HEK293 (cell line): ENCODE measurements around the gene FOSL1.

ENCODE experiments used
- CTCF ChIA-PET: fragments of 350-600 bp; formaldehyde crosslinking; extraction: SDS; loops from one replicate; lab custom pipeline; 2021; ENCODE audit warnings: antibody characterized with exemption; lab: Yijun Ruan, JAX
- POLR2A ChIA-PET: fragments of 300-600 bp; formaldehyde crosslinking; extraction: SDS; loops from one replicate; lab custom pipeline; 2020; ENCODE audit warnings: antibody characterized with exemption, inconsistent platforms; lab: Yijun Ruan, JAX
- H3K27ac ChIP-seq: fragments of 200-500 bp; sonication (Bioruptor generic); 2 replicates; pipeline ENCODE4 v1.5.1; 2014; ENCODE audit warnings: low read depth, low read length, control low read depth, inconsistent platforms; ENCODE audit errors: extremely low read depth
- H3K36me3 ChIP-seq, 2 experiments: fragments of 200-500 bp in 1 of 2; sonication (Bioruptor generic) in 1 of 2; 1 replicate in 1 of 2; 2 replicates in 1 of 2; pipeline ENCODE4 v1.5.1; 2014 to 2017; ENCODE audit warnings: inconsistent platforms in 2 of 2, low read length in 2 of 2; ENCODE audit not compliant: control insufficient read depth in 2 of 2, insufficient read depth in 1 of 2
- H3K4me1 ChIP-seq: fragments of 200-500 bp; sonication (Bioruptor generic); 2 replicates; pipeline ENCODE4 v1.5.1; 2014; ENCODE audit warnings: mild to moderate bottlenecking, low read length, inconsistent platforms; ENCODE audit not compliant: control insufficient read depth, insufficient read depth
- H3K4me3 ChIP-seq: 2 replicates; pipeline ENCODE4 v1.5.1; 2011; ENCODE audit warnings: low read depth, mild to moderate bottlenecking, control low read depth, low read length, moderate library complexity
- H3K9me3 ChIP-seq: fragments of 200-500 bp; sonication (Bioruptor generic); 2 replicates; pipeline ENCODE4 v1.5.1; 2014; ENCODE audit warnings: low read depth, low read length, inconsistent platforms; ENCODE audit not compliant: control insufficient read depth, insufficient read depth
- FEZF1 ChIP-seq: fragments of 450-650 bp; formaldehyde crosslinking; IDR thresholded peaks from 2 replicates; pipeline ENCODE4 v1.5.1; 2016; ENCODE audit warnings: missing biosample characterization, missing genetic modification characterization
- GLI4 ChIP-seq: fragments of 450-650 bp; formaldehyde crosslinking; IDR thresholded peaks from 2 replicates; pipeline ENCODE4 v1.5.1; 2016; ENCODE audit warnings: missing biosample characterization, missing genetic modification characterization
- KLF16 ChIP-seq: fragments of 450-650 bp; formaldehyde crosslinking; IDR thresholded peaks from 2 replicates; pipeline ENCODE4 v1.5.1; 2017; ENCODE audit warnings: missing biosample characterization, missing genetic modification characterization
- KLF9 ChIP-seq: fragments of 450-650 bp; formaldehyde crosslinking; IDR thresholded peaks from 2 replicates; pipeline ENCODE4 v1.5.1; 2016; ENCODE audit warnings: missing biosample characterization, missing genetic modification characterization, low read depth
- MZF1 ChIP-seq: fragments of 450-650 bp; formaldehyde crosslinking; IDR thresholded peaks from 2 replicates; pipeline ENCODE4 v1.5.1; 2017; ENCODE audit warnings: missing biosample characterization, missing genetic modification characterization, borderline replicate concordance
- PRDM10 ChIP-seq: fragments of 450-650 bp; formaldehyde crosslinking; IDR thresholded peaks from 2 replicates; pipeline ENCODE4 v1.5.1; 2016; ENCODE audit warnings: missing biosample characterization, missing genetic modification characterization
- SP2 ChIP-seq: fragments of 450-650 bp; formaldehyde crosslinking; IDR thresholded peaks from 2 replicates; pipeline ENCODE4 v1.5.1; 2016; ENCODE audit warnings: missing biosample characterization, missing genetic modification characterization
- TRIM28 ChIP-seq: IDR thresholded peaks from 2 replicates; pipeline ENCODE4 v1.6.1; 2011; ENCODE audit warnings: low read length, control low read depth, borderline replicate concordance
- YY1 ChIP-seq: fragments of 450-650 bp; formaldehyde crosslinking; IDR thresholded peaks from 2 replicates; pipeline ENCODE4 v1.5.1; 2018; ENCODE audit warnings: missing biosample characterization, missing genetic modification characterization
- ZBTB17 ChIP-seq: fragments of 450-650 bp; formaldehyde crosslinking; IDR thresholded peaks from 2 replicates; pipeline ENCODE4 v1.5.1; 2016; ENCODE audit warnings: missing biosample characterization, missing genetic modification characterization
- ZBTB48 ChIP-seq: fragments of 450-650 bp; formaldehyde crosslinking; IDR thresholded peaks from 2 replicates; pipeline ENCODE4 v1.5.1; 2016; ENCODE audit warnings: missing biosample characterization, missing genetic modification characterization
- ZBTB7A ChIP-seq: fragments of 450-650 bp; formaldehyde crosslinking; IDR thresholded peaks from 2 replicates; pipeline ENCODE4 v1.5.1; 2016; ENCODE audit warnings: low read depth, missing biosample characterization, missing genetic modification characterization
- ZNF174 ChIP-seq: fragments of 450-650 bp; formaldehyde crosslinking; IDR thresholded peaks from 2 replicates; pipeline ENCODE4 v1.5.0; 2017; ENCODE audit warnings: missing biosample characterization, mild to moderate bottlenecking, missing genetic modification characterization
- ZNF214 ChIP-seq: fragments of 450-650 bp; formaldehyde crosslinking; IDR thresholded peaks from 2 replicates; pipeline ENCODE4 v1.5.1; 2017; ENCODE audit warnings: missing biosample characterization, mild to moderate bottlenecking, missing genetic modification characterization, borderline replicate concordance
- ZNF341 ChIP-seq: fragments of 450-650 bp; formaldehyde crosslinking; IDR thresholded peaks from 2 replicates; pipeline ENCODE4; 2016; ENCODE audit warnings: low read depth, missing biosample characterization, missing genetic modification characterization
- ZNF354C ChIP-seq: fragments of 450-650 bp; formaldehyde crosslinking; IDR thresholded peaks from 2 replicates; pipeline ENCODE4 v1.5.1; 2016; ENCODE audit warnings: missing biosample characterization, missing genetic modification characterization, low read depth, borderline replicate concordance
- ZNF501 ChIP-seq: fragments of 450-650 bp; formaldehyde crosslinking; IDR thresholded peaks from 2 replicates; pipeline ENCODE4 v1.5.1; 2016; ENCODE audit warnings: missing biosample characterization, missing genetic modification characterization
- ZNF514 ChIP-seq: fragments of 450-650 bp; formaldehyde crosslinking; IDR thresholded peaks from 2 replicates; pipeline ENCODE4 v1.5.1; 2016; ENCODE audit warnings: missing biosample characterization, missing genetic modification characterization
- ZNF580 ChIP-seq: fragments of 450-650 bp; formaldehyde crosslinking; IDR thresholded peaks from 2 replicates; pipeline ENCODE4 v1.5.1; 2016; ENCODE audit warnings: missing biosample characterization, missing genetic modification characterization
- ZNF677 ChIP-seq: fragments of 450-650 bp; IDR thresholded peaks from 2 replicates; pipeline ENCODE4 v1.5.0; 2018; ENCODE audit warnings: missing biosample characterization, mild to moderate bottlenecking, missing genetic modification characterization, moderate library complexity
- ZNF701 ChIP-seq: fragments of 450-650 bp; formaldehyde crosslinking; IDR thresholded peaks from 2 replicates; pipeline ENCODE4 v1.5.1; 2016; ENCODE audit warnings: missing biosample characterization, missing genetic modification characterization
- ZNF830 ChIP-seq: fragments of 450-650 bp; IDR thresholded peaks from 2 replicates; pipeline ENCODE4 v1.5.0; 2018; ENCODE audit warnings: missing biosample characterization, missing genetic modification characterization, low read depth, mild to moderate bottlenecking, moderate library complexity
- ZSCAN18 ChIP-seq: fragments of 450-650 bp; formaldehyde crosslinking; IDR thresholded peaks from 2 replicates; pipeline ENCODE4 v1.5.1; 2016; ENCODE audit warnings: missing biosample characterization, missing genetic modification characterization
- TF ChIP-seq, protein P1 (sequence below): fragments of 450-650 bp; formaldehyde crosslinking; conservative IDR thresholded peaks from 2 replicates; pipeline ENCODE4 v1.5.1; 2016; ENCODE audit warnings: low read depth, missing biosample characterization, missing genetic modification characterization

Gene FOSL1

DNA sequence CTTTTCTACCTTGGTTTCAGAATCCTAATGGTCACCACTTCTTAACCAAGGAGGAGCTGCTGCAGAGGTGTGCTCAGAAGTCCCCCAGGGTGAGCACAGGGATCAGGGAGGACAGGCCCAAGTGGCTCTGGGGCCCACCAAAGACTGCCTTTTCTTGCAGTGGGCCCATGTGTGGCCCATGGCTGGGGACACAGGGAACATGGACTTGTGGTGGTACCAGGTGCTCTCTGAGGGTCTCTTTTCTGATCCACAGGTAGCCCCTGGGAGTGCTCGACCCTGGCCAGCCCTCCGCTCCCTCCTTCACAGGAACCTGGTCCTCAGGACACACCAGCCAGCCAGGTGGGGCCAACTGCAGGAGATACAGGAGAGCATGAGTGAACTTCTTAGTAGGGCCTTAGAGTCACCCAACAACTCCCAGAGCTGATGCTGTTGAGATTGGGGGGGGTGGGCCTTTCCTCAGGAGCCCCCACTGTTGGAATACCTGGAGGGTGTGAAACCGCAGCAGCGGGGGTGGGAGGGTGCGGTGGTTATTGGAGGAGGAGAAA lies 37.9 kb downstream of the FOSL1 start (continued):
- TF ChIP-seq ZBTB48 (tag by site-specific recombination) (no peak), ZNF677 (tag by site-specific recombination) (no peak), ZNF501 (tag by site-specific recombination) (no peak), ZBTB7A (tag by site-specific recombination) (no peak), ZNF701 (tag by site-specific recombination) (no peak), FEZF1 (tag by site-specific recombination) (no peak)

DNA sequence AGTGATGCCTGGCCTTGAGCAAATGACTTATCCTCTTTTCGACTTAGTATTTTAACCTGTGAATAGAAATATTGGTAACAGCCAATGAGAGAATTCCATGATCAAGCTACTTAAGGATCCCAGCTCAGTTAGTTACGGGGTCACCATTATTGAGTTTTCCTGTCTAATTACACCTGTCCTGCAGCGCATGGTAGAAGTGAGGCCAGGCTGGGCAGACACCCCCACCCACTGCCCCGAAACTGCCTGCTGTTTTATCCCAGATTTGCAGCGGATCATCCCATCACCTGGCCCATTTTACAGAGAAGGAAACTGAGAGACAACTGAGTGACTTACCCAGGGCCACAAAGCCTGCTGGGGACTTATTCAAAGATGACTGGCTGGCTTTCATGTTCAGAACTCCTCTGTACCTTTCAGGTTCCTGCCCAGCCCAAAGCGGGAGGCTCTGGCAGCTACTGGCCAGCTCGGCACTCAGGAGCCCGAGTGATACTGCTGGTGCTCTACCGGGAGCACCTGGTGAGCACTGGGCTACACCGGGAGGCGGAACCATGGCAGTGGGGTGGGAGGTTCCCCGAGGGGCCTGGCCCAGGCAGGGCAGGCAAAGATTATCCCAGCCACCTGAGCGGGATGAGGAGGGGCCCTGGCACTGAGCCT lies 38.5 kb downstream of the FOSL1 start:
- H3K9me3 ChIP-seq, result no peaks in the 10 kb centered on the region
- peak overlapping the region; percentile 92 for H3K27ac ChIP-seq
- POLR2A ChIA-PET, result interaction anchor here (1.2 to 6.5 kb wide), 7 partner anchors 8 to 142 kb away, joined by 3 to 121 read pairs (median 21); partner anchors contain the start of genes CCDC85B, FIBP and RNASEH2C
- CTCF ChIA-PET, result interaction anchor here (0.6 to 6.3 kb wide), 7 partner anchors 9 to 194 kb away, joined by 3 to 118 read pairs (median 4); partner anchors contain the start of genes CCDC85B, FIBP and KAT5
- peaks cover 0 to 53% of the 10 kb centered on the region in 2 experiments; a peak in 1 of 3 replicates for H3K36me3 ChIP-seq
- peak overlapping the region; percentile 94 for H3K4me3 ChIP-seq
- H3K4me1 ChIP-seq, result peaks cover 4% of the 10 kb centered on the region; the same call in 1 of the 2 replicates
- TF ChIP-seq ZNF514 (tag by site-specific recombination), result no peak
- TF ChIP-seq GLI4 (tag by site-specific recombination), result no peak
- no peak for TF ChIP-seq MZF1 (tag by site-specific recombination)
- no peak for TF ChIP-seq TRIM28
- 0 out of 2 replicates have a peak, but pooled peaks have one; percentile 12 for TF ChIP-seq SP2 (tag by site-specific recombination)

DNA sequence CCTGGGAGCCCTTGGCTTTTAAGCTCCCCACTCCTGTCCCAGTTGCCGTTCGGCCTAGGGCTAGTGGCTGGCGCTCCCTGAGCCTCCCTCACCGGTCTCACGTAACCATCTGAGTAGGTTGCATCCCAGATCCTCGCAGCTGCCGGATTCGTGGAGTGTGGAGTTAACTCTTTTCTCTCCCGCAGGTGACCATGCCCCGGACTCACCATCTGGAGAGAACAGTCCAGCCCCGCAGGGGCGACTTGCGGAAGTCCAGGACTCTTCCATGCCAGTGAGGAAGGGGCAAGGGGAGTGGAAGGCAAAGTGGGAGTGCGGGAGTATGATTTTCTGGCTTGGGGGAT lies 39.1 kb downstream of the FOSL1 start:
- Histone ChIP-seq H3K4me1 (peaks cover 4% of the 10 kb centered on the region; the same call in 1 of the 2 replicates), H3K27ac (peak overlapping the region; percentile 92), H3K9me3 (no peaks in the 10 kb centered on the region), H3K36me3 (peaks cover 0 to 54% of the 10 kb centered on the region in 2 experiments; a peak in 1 of 3 replicates), H3K4me3 (peak overlapping the region; percentile 94)
- CTCF ChIA-PET, result interaction anchor here (0.5 to 6.3 kb wide), 10 partner anchors 9 to 243 kb away, joined by 3 to 118 read pairs (median 4); partner anchors contain the start of genes CCDC85B, FIBP and KAT5
- POLR2A ChIA-PET, result interaction anchor here (0.7 to 6.5 kb wide), 8 partner anchors 8 to 141 kb away, joined by 3 to 121 read pairs (median 14); partner anchors contain the start of genes CCDC85B, FIBP and RNASEH2C
- TF ChIP-seq ZNF341 (no peak), ZNF580 (tag by site-specific recombination) (no peak), ZNF174 (tag by site-specific recombination) (no peak), ZNF830 (tag by site-specific recombination) (no peak), KLF9 (no peak), ZSCAN18 (tag by site-specific recombination) (no peak), ZBTB17 (tag by site-specific recombination) (peak; percentile 30; the same call in 1 of the 2 replicates), ZNF354C (no peak), YY1 (tag by site-specific recombination) (no peak), ZNF214 (no peak), PRDM10 (tag by site-specific recombination) (peak; percentile 35), KLF16 (tag by site-specific recombination) (no peak)
- TF ChIP-seq, protein P1, sequence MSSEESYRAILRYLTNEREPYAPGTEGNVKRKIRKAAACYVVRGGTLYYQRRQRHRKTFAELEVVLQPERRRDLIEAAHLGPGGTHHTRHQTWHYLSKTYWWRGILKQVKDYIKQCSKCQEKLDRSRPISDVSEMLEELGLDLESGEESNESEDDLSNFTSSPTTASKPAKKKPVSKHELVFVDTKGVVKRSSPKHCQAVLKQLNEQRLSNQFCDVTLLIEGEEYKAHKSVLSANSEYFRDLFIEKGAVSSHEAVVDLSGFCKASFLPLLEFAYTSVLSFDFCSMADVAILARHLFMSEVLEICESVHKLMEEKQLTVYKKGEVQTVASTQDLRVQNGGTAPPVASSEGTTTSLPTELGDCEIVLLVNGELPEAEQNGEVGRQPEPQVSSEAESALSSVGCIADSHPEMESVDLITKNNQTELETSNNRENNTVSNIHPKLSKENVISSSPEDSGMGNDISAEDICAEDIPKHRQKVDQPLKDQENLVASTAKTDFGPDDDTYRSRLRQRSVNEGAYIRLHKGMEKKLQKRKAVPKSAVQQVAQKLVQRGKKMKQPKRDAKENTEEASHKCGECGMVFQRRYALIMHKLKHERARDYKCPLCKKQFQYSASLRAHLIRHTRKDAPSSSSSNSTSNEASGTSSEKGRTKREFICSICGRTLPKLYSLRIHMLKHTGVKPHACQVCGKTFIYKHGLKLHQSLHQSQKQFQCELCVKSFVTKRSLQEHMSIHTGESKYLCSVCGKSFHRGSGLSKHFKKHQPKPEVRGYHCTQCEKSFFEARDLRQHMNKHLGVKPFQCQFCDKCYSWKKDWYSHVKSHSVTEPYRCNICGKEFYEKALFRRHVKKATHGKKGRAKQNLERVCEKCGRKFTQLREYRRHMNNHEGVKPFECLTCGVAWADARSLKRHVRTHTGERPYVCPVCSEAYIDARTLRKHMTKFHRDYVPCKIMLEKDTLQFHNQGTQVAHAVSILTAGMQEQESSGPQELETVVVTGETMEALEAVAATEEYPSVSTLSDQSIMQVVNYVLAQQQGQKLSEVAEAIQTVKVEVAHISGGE, result no peak
